Upper lobe of left lung (tissue), 4 donors: ENCODE results near the gene TCF12.

ENCODE experiments used
- EP300 ChIP-seq, 4 donors: sonication (generic); formaldehyde crosslinking; IDR thresholded peaks; one replicate each; pipeline ENCODE4 v1.5.1; 2017; ENCODE audit warnings: antibody characterized with exemption in 4 of 4, control low read depth in 2 of 4
- TF ChIP-seq, protein P1 (sequence below), 6 experiments: fragments of 450-650 bp in 4 of 6; fragments of 200-600 bp in 2 of 6; sonication (generic) in 2 of 6; IDR thresholded peaks; one replicate each; pipeline ENCODE4 v1.5.1; 2016 to 2019; ENCODE audit warnings: antibody characterized with exemption in 6 of 6

DNA sequence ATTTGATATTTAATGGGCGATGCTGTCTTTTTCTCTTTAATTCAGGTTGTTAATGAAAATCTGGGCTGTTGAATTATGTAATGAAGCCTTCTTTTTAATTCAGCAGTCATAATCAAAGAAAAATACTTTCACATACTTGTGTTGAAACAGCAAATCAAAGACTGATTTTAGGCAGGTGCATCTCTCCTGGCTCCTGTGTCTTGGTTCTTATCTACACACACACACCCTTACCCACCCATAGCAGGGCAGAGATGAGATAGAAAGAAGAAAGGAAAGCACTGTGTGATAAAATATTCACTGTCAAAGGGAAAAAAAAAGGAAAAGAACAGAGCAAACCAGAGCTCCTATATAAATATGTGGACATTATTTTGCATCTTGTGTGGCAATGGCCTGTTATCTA lies 327.3 kb downstream of the TCF12 start:
- TF ChIP-seq, protein P1, sequence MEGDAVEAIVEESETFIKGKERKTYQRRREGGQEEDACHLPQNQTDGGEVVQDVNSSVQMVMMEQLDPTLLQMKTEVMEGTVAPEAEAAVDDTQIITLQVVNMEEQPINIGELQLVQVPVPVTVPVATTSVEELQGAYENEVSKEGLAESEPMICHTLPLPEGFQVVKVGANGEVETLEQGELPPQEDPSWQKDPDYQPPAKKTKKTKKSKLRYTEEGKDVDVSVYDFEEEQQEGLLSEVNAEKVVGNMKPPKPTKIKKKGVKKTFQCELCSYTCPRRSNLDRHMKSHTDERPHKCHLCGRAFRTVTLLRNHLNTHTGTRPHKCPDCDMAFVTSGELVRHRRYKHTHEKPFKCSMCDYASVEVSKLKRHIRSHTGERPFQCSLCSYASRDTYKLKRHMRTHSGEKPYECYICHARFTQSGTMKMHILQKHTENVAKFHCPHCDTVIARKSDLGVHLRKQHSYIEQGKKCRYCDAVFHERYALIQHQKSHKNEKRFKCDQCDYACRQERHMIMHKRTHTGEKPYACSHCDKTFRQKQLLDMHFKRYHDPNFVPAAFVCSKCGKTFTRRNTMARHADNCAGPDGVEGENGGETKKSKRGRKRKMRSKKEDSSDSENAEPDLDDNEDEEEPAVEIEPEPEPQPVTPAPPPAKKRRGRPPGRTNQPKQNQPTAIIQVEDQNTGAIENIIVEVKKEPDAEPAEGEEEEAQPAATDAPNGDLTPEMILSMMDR (IDR thresholded peaks at IDR 0.05): no peak
- no peak for TF ChIP-seq EP300 (IDR thresholded peaks at IDR 0.05)
